Measurements from ENCODE around the gene DMRT2.

DNA sequence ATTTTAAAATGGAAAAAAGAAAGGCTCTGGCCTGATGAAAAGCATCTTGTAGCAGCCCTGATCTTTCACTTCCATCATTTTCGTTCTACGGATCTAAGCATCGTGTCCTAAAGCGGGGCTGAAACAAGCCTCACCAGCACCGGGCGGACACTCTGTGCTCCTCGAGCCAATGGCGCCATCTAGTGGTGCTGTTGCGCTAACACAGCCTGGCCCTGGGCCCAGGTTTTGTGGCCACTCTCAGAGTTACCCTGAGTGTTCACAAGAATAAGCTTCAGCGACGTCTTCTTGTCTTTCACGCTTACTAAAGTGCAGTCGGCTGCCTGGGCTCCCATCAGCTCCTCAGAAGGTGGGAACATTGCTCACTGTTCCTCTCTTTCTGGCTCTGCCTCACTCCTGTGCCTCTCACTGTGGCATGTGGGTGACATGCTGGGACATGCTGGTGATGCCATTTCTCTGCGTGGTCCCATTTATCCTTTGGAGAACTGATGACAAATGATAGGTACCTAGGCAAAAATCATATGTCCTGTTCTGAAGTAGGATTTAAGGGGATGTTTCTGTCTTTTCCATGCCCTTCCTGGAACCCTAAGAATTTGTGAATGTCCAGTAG lies 41.0 kb upstream of the DMRT2 start:
- TF ChIP-seq, protein P1, sequence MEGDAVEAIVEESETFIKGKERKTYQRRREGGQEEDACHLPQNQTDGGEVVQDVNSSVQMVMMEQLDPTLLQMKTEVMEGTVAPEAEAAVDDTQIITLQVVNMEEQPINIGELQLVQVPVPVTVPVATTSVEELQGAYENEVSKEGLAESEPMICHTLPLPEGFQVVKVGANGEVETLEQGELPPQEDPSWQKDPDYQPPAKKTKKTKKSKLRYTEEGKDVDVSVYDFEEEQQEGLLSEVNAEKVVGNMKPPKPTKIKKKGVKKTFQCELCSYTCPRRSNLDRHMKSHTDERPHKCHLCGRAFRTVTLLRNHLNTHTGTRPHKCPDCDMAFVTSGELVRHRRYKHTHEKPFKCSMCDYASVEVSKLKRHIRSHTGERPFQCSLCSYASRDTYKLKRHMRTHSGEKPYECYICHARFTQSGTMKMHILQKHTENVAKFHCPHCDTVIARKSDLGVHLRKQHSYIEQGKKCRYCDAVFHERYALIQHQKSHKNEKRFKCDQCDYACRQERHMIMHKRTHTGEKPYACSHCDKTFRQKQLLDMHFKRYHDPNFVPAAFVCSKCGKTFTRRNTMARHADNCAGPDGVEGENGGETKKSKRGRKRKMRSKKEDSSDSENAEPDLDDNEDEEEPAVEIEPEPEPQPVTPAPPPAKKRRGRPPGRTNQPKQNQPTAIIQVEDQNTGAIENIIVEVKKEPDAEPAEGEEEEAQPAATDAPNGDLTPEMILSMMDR (IDR thresholded peaks at IDR 0.05) = peak; percentile 60 to 95 (median 94)
- TF ChIP-seq POLR2A (IDR thresholded peaks at IDR 0.05) = no peak

Measured in Peyer's patch (tissue), 4 donors.